GM21529 (cell line): ENCODE results near the gene HMCES.

Experiments used
- ATAC-seq: cut with Tn5 transposase; IDR thresholded peaks from one replicate; pipeline ENCODE4 v1.9.1; 2021; ENCODE audit not compliant: unreplicated experiment

The HMCES gene, protein sequence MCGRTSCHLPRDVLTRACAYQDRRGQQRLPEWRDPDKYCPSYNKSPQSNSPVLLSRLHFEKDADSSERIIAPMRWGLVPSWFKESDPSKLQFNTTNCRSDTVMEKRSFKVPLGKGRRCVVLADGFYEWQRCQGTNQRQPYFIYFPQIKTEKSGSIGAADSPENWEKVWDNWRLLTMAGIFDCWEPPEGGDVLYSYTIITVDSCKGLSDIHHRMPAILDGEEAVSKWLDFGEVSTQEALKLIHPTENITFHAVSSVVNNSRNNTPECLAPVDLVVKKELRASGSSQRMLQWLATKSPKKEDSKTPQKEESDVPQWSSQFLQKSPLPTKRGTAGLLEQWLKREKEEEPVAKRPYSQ

DNA sequence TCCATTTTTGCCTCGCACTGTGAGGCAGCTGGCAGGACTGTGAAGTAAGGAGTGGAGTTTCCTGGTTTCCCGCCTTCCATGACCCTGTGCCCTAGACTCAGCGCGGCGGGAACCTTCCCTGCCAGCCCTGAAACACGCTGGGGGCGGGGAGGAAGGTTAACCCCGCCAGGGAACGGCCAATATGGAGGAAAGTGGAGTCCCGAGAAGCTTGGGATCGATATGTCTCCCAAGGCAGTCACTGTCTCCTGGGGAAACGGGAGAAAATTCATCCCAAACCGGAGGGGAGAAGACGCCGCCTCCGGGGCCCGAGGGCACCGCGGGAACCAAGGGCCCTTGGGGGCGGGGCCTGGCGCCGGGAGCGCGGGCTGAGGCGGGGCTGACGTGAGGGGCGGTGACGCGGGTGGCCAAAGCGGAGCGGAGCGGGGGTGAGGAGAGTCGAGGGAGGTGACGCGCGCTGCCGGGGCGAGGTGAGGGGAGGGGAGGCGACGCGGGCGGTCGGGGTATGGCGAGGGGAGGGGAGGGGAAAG is at the start of gene HMCES:
Gene HMCES, plus strand, starts transcription at position 432 of the 527 bp plus-strand sequence. CDS start 863 bp downstream, outside the sequence.
- ATAC-seq: peak; percentile 48

DNA sequence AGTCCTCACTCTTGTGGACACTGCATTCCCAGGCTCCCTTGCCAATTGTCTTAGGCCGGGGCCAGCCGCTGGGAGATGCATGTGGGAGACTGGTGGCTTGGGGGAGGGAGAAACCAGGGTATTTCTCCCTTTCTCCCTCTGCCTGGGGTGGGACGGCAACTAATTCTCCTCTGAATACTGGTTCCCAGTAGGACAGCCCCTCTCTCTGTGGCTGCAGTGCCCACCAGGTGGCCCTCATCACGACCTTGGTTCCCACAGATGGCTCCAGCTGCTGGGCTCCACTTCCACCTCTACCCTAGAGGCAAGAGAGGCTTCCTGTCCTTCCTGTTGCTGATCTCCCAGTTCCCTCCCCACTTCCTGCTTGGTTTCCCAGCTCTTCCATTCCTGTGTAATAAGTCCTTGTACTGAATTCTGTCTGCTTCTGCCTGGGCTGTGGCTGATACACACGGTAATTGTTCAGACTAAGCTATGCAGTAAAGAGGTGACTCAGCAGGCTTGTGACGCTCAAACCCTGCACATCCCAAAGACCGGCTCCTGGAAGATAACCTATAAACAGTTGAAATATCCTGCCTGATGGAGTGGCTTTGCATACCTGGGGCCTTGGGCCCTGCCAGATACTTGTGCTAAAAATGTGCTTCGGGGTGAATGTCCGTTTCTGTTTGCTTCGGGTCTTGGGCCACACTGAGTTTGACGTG is 49.6 kb upstream of the HMCES start:
- no peak for ATAC-seq

DNA sequence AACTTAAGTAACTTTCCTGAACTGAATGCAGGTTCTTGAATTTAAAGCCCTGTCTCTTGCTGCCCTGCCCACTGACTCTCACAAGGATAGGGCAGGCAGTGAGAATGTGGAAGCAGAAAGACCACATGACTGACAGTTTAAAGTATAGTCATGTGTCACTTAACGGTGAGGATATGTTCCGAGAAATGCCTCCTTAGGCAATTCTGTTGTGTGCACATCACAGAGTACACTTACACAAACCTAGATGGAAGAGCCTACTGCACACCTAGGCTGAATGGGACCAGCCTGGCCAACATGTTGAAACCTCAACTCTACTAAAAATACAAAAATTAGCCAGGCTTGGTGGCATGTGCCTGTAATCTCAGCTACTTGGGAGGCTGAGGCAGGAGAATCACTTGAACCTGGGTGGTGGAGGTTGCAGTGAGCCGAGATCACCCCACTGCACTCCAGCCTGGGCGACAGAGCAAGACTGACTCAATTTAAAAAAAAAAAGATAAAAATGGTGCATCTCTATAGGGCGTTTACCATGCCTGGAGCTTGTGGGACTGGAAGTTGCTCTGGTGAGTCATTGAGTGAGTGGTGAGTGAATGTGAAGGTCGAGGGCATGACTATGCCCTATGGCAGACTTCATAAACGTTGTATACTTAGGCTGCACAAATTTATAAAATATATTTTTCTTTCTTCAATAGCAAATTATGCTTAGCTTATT is 48.2 kb upstream of the HMCES start:
- no peak for ATAC-seq

DNA sequence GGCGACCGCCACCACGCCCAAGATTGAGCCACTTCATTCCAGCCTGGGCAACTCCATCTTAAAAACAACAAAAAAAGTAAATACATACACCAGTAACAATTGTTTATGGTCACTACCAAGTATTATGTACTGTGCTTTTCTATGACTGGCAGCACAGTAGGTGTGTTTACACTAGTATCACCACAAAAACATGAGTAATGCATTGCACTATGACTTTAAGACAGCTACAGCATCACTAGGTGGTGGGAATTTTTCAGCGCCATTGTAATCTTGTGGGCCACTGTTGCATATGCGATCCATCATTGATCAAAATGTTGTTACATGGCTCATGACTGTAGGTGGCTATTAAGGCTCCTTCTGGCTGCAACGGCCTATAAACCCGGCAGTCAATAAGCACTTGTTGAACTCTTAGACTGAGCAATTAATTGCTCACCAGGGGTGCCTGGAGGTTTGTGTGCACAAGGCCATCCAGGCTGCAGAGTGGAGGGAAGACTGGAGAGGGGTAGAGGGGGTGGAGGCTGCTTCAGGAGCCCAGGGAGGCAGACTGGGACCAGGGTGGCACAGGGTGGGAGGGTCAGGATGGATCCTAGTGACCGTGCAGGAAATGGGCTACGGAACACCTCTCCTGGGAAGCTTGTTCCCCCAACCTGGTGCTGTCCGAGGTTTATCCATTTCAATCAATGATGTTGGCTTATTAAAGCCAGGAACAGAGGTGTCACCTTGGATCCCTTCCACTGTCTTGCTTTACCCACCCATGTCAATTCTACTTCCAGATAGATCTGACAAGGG is 47.1 kb upstream of the HMCES start:
- no peak for ATAC-seq

DNA sequence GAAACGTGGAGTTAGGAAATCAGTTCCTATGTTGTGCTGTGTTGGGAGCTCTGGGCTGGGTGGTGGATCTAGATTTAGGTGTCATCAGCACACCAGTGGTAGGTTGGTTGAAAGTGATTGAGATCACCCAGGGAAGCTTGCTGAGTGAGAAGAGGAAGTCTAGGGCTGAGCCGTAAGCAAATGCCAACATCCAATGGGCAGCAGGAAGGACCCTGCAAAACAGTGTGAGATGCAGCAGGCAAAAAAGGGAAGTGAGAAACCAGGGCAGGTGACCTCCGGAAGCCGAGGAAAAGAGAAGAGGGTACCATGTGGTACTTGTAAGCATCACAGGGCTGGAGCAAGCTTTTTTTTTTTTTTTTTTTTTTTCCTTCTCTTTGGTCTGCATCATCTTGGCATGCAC is 45.1 kb upstream of the HMCES start:
- ATAC-seq: peak; percentile 89

DNA sequence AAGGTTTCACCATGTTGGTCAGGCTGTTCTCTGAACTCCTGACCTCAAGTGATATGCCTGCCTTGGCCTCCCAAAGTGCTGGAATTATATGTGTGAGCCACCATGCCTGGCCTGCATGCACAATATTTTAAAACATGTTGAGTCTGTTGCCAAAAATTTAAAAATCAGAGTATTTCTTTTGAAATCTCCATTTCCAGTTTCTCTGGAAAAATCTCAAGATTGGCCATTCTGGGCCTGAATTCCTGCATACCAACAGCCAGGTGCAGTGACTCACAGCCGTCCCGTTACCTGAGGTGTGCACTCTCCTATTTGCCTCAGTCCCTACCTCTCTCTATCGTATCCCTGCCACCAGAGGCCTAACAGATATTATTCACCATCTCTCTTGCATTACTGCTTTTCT is 44.2 kb upstream of the HMCES start:
- no peak for ATAC-seq

DNA sequence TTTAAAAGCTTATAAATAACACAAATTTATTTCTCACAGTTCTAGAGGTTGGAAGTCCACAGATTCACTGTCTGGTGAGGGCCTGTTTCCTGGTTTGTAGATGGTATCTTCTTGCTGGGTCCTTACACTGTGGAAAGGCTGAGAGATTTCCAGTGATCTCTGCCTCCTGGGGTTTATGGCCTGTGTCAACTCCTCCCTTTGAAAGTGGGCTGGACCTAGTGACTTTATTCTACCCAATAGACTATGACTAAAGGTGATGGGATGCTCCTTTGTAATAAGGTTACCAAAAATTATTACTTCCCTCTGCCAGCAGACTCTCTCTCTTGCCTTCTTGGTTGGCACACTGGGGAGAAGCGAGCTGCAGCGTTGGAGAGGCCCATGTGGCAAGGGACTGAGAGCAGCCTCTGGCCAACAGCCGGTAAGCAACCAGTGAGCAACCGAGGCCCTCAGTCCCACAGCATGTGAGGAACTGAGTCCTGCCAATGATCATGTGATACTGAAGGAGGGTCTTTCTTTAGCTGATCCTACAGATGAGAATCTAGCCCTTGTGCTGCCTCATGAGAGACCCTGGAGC is 43.2 kb upstream of the HMCES start:
- no peak for ATAC-seq

DNA sequence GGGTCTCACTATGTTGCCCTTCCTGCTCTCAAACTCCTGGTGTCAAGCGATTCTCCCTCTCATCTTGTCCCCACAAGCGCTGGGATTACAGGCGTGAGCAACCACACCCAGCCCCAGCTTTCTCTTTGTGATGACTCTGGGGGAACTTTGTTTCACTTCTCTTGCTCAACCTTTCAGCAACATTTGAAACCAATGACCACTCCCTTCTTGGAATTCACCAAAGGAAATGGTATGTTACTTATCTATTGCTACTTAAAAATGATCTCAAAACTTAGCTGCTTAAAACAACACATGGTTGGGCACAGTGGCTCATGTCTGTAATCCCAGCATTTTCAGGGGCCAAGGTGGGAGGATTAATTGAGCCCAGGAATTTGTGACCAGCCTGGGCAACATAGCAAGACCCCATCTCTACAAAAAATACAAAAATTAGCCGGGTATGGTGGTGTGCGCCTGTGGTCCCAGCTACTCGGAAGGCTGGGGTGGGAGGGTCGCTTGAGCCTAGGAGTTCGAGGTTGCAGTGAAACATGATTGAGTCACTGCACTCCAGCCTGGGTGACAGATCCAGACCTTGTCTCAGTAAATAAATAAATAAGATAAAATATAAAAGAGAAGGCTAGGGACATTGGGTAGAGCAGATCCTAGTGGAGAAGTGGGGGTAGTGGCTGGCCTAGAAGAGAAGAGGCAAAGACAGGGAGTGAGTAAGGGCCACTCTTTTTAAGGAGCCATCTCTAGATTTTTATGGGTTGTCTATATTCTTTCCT is 39.5 kb upstream of the HMCES start:
- no peak for ATAC-seq

DNA sequence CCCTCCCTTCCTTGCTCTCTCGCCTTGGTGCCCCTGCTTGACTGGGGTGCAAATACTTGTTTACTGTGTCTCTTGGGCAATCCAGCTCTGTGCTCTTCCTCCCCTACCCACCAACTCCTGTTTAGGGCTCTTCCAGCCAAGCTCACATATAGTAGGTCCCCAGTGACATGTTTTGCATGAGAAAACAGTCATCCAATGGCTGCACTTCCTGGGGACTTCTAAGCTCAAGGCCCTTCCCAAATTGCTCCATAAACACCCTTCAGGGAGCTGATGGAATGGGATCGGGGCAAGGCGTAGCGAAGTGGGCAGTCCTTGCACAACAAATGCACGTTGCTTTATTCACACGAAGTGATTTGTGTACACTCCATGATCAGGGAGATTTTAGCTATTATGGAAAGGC is 38.7 kb upstream of the HMCES start:
- ATAC-seq: no peak

DNA sequence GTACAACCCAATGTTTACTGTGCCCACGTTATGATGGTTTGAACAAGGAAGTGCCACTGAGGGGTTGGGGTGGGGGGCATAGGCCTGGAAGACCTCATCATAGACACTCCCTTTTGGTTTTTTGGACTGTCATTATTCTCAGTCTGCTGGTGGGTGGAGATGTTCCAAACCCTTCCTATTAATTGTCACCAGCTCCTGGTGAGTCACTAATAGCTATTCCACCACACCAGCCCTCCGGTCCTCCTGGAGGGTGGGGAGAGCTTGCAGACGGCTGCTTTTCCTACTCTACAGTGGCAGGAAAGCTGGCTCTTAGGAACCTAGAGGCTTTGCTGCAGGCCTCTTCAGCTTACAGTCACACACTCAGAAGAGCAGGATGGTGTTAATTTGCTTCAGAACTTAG is 38.2 kb upstream of the HMCES start:
- no peak for ATAC-seq

DNA sequence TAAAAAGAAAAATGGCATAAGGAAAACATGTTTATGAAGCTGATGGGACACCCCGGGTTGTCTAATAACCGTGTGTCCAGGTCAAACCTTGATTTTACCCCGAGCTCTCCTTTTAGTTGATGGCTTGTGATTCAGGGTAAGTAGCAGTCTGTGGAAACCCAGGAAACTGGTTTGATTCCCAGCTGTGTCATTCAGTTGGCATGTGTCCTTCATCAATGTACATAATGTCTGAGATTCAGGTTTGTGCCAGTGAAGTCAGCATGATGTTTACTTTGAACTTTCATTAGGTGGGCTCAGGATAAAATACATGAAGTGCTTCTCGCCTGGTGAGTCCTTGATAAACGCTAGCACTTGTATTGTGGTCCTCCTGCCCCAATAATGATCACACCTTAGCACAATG is 33.5 kb upstream of the HMCES start:
- ATAC-seq: no peak

DNA sequence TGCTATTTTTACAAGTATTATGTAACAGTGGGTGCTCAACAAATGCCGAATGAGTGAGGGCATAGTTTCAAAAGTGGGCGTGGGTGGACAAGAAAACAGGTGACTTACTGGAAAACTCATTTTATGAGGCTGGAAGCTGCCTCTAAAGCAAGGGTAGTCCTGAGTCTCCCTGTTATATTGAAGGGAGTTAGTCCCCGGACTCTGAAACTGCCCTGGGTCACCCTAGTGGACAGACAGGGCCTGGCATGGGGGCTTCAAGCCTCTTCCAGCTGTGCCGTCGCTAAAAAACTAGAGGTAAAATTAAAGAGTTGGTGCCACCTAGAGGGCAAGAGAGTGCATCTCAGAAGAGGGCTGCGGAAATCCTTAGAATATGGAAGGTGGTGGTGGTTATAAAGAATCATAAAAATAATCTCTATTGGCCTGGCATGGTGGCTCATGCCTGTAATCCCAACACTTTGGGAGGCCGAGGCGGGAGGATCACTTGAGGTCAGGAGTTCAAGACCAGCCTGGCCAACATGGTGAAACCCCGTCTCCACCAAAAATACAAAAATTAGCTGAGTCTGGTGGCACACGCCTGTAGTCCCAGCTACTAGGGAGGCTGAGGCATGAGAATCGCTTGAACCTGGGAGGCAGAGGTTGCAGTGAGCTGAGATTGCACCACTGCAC is 32.9 kb upstream of the HMCES start:
- ATAC-seq: peak; percentile 66

DNA sequence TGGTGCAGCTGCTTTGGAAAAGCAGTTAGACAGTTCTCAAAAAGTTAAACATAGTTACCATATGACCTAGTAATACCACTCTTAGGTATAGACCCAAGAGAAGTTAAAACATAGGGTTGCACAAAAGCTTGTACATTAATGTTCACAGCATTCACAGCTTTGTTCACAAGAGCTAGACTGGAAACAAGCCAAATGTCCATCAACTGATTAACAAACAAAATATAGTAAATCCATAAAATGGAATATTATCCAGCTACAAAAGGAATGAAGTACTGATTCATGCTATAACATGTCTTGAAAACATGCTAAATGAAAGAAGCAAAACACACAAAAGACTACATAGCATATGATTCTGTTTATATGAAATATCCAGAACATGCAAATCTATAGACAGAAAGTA is 32.0 kb upstream of the HMCES start:
- no peak for ATAC-seq

DNA sequence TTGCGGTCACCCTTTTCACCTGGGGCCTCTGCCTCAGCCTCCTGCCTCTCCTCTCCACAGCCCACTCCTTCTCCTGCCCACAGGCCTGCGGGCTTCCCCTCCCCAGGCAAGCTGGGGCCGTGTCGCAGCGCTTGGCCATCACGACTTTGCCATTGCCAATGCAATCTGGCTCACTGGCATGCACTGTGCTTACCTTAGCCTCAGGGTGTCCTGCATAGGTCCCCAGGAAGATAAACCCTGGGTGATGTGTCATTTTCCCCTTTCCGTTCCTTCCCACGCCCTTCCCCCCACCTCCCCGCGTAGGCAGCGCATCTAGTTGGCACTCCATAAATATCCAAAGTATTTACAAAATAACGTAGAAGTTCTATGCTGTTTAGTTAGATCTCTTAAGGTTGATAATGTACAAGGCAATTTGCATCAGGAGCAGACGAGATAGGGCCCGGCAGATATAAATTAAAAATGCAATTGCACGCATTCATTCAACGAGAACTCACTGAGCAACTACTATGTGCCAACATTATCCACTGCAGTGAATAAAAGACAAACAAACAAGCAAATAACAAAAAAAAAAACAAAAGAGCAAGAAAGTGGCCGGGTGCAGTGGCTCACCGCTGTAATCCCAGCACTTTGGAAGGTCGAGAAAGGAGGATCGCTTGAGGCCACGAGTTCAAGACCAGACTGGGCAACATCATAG is 30.2 kb upstream of the HMCES start:
- ATAC-seq: no peak

DNA sequence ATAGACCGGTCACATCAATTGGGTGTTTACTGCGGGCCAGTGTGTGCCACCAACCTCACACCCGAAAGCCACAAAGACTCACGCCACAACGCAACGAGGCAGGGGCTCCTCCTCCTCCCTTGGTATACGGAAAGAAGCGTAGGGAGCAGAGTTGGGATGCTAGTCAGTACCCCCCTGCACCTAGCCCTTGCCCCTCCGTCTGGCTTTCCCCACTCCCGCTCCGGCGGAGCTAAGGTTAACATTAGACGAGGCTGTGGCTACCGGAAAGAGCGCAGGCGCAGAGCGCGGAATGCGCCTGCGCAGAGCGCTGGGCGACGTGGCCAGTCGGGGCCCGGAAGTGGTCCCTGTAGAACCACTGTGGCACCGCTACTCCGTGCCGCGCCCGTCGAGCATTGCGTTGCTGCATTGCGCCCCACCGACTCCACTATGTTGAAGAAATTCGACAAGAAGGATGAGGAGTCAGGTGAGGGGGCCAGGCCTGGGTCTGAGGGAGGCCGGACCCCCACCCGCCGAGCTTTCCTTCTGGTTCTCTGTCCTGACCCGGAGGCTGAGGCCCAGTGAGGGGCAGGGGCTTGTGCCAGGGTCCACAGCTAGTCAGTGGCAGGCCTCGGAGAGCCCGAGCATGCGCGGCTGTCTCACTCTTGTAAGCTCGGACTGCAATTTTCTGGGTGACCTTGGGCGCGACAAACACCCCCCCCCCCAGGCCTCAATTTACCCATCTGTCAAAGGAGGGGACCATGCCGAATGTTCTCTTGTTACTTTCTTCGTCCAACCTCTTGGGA is 29.2 kb upstream of the HMCES start, which contains the start of gene COPG1:
Gene COPG1, plus strand, starts transcription at position 323 of the 782 bp plus-strand sequence. Its CDS starts 104 bp downstream, at position 427.
- ATAC-seq: peak; percentile 78

DNA sequence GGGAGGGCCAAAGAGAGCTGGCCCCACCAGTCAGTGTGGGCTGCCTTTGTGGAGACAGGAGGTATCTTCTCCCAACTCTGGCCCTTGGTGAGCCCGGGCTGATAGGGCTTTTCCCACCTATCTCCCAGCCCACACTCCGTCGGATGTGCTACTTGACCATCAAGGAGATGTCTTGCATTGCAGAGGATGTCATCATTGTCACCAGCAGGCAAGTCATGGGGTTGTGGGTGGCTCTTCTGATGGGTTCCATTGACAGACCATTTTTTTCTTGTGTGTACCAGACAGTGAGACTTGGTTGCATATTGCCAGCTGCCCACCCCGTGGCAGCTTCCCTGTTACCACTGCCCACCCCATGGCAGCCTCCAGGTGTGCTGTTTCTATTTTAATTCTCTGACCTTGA is 25.9 kb upstream of the HMCES start:
- ATAC-seq: no peak

DNA sequence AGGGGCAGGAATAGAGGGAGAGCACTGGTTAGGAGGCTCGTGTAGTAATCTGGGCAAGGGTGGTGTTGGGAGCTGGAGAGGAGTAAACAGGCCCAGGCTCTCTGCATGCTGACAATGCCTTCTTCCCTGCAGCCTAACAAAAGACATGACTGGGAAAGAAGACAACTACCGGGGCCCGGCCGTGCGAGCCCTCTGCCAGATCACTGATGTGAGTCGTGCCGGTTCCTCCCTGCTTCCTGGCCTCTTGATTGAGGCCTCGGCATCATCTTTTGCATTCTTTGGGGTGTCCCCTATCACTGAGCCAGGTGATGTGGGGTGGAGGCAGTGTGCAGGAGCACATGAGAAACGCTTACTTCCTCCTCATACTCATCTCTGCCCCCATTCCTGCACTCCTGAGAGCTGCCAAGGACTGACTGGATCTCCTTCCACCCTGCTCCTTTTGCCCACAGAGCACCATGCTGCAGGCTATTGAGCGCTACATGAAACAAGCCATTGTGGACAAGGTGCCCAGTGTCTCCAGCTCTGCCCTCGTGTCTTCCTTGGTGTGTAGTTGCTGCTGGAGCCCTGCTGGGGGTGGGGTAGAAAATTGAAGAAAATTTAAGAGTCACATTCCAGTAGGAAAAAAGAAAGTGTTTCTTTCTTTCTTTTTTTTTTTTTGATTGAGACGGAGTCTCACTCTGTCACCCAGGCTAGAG is 24.0 kb upstream of the HMCES start:
- no peak for ATAC-seq
